Nephron progenitor cell (in vitro differentiated cells): ENCODE results near the gene SPATA19.
A peak's percentile ranks its signal among the peaks of the same experiment; 100 is the strongest.

Source experiments
- DNase-seq: peaks from one replicate; pipeline ENCODE4 v3.0.0; 2021
- H3K27ac Mint-ChIP-seq: 2 replicates; pipeline ENCODE4 v1.8.0; 2021; ENCODE audit warnings: mild to moderate bottlenecking, moderate library complexity, mixed read lengths
- H3K27me3 Mint-ChIP-seq: 2 replicates; pipeline ENCODE4 v1.8.0; 2021; ENCODE audit warnings: mild to moderate bottlenecking, low read depth, mixed read lengths; ENCODE audit not compliant: poor library complexity
- H3K36me3 Mint-ChIP-seq: 2 replicates; pipeline ENCODE4 v1.8.0; 2021; ENCODE audit warnings: low read depth, mixed read lengths
- H3K4me1 Mint-ChIP-seq: 2 replicates; pipeline ENCODE4 v1.8.0; 2021; ENCODE audit warnings: mixed read lengths
- H3K4me3 Mint-ChIP-seq: 2 replicates; pipeline ENCODE4 v1.8.0; 2021; ENCODE audit warnings: mild to moderate bottlenecking, moderate library complexity, mixed read lengths
- H3K9me3 Mint-ChIP-seq: 2 replicates; pipeline ENCODE4 v1.8.0; 2021; ENCODE audit warnings: mild to moderate bottlenecking, moderate library complexity, mixed read lengths
- CTCF ChIP-seq: fragments of 200-600 bp; sonication (generic); IDR thresholded peaks from 2 replicates; pipeline ENCODE4 v1.5.0; 2021; ENCODE audit warnings: antibody characterized with exemption

Gene SPATA19

GRCh38 chr11:133842053-133842452, 3.3 kb downstream of the SPATA19 start:
- TF ChIP-seq CTCF = no peak
- Mint-ChIP-seq H3K9me3 (peaks cover 11% of the 10 kb centered on the region), H3K27me3 (peaks cover 34% of the 10 kb centered on the region), H3K27ac (no peak overlapping the region), H3K4me1 (no peaks in the 10 kb centered on the region), H3K4me3 (no peak overlapping the region), H3K36me3 (no peaks in the 10 kb centered on the region)
- no peak for DNase-seq

GRCh38 chr11:133841279-133842043, 3.9 kb downstream of the SPATA19 start:
- DNase-seq = no peak
- no peaks in the 10 kb centered on the region for H3K36me3 Mint-ChIP-seq
- peaks cover 10% of the 10 kb centered on the region for H3K9me3 Mint-ChIP-seq
- H3K4me3 Mint-ChIP-seq = no peak overlapping the region
- H3K27ac Mint-ChIP-seq = no peak overlapping the region
- H3K27me3 Mint-ChIP-seq = peaks cover 35% of the 10 kb centered on the region
- H3K4me1 Mint-ChIP-seq = no peaks in the 10 kb centered on the region
- no peak for TF ChIP-seq CTCF

GRCh38 chr11:133840479-133840941, 4.8 kb downstream of the SPATA19 start:
- peaks cover 41% of the 10 kb centered on the region for H3K27me3 Mint-ChIP-seq
- H3K9me3 Mint-ChIP-seq = peaks cover 10% of the 10 kb centered on the region
- no peak overlapping the region for H3K4me3 Mint-ChIP-seq
- DNase-seq = no peak
- H3K4me1 Mint-ChIP-seq = peaks cover 6% of the 10 kb centered on the region
- no peaks in the 10 kb centered on the region for H3K36me3 Mint-ChIP-seq
- no peak overlapping the region for H3K27ac Mint-ChIP-seq
- no peak for TF ChIP-seq CTCF

- Mint-ChIP-seq H3K4me1 (peaks cover 16% of the 10 kb centered on the region), H3K27me3 (peaks cover 22% of the 10 kb centered on the region), H3K4me3 (no peak overlapping the region), H3K9me3 (peaks cover 10% of the 10 kb centered on the region), H3K27ac (no peak overlapping the region), H3K36me3 (no peaks in the 10 kb centered on the region)
- no peak for DNase-seq
- TF ChIP-seq CTCF = no peak
Observed at GRCh38 chr11:133835593-133836548, 9.4 kb downstream of the SPATA19 start.

- Mint-ChIP-seq H3K27ac (no peak overlapping the region), H3K4me3 (no peak overlapping the region)
Observed at GRCh38 chr11:133834682-133835592, 10.4 kb downstream of the SPATA19 start.

More at GRCh38 chr11:133834682-133835592, 10.4 kb downstream of the SPATA19 start:
- H3K27me3 Mint-ChIP-seq = peaks cover 27% of the 10 kb centered on the region
- TF ChIP-seq CTCF = peak; percentile 58
- peaks cover 16% of the 10 kb centered on the region for H3K4me1 Mint-ChIP-seq
- H3K9me3 Mint-ChIP-seq = peaks cover 10% of the 10 kb centered on the region
- DNase-seq = peak; percentile 63
- no peaks in the 10 kb centered on the region for H3K36me3 Mint-ChIP-seq
